Smooth muscle cell (in vitro differentiated cells): Measurements from ENCODE around the gene KRT82. TPM values are rescaled to one million over a fixed set of nuclear protein-coding genes. Genes with fewer than 3 reads are reported as not detected.

Experiments
- DNase-seq: peaks from one replicate; lab custom pipeline; 2025; ENCODE audit not compliant: unreplicated experiment; lab: John Stamatoyannopoulos, UW
- H2AFZ ChIP-seq: fragments of 200-600 bp; sonication (generic); 2 replicates; pipeline ENCODE4 v1.6.0; 2016; ENCODE audit warnings: antibody characterized with exemption, low read depth, mild to moderate bottlenecking
- H3F3A ChIP-seq: fragments of 200-600 bp; sonication (generic); 2 replicates; pipeline ENCODE4 v1.6.0; 2017; ENCODE audit warnings: antibody characterized with exemption, low read depth
- H3K27ac ChIP-seq: fragments of 200-600 bp; sonication (generic); 2 replicates; pipeline ENCODE4 v1.5.1; 2016; ENCODE audit warnings: low read depth, mild to moderate bottlenecking
- H3K27me3 ChIP-seq: fragments of 200-600 bp; sonication (generic); 2 replicates; pipeline ENCODE4 v1.6.1; 2016; ENCODE audit warnings: low read depth, mild to moderate bottlenecking
- H3K36me3 ChIP-seq: fragments of 200-600 bp; sonication (generic); 2 replicates; pipeline ENCODE4 v1.5.1; 2016; ENCODE audit warnings: low read depth
- H3K4me1 ChIP-seq: fragments of 200-600 bp; sonication (generic); 2 replicates; pipeline ENCODE4 v1.5.1; 2016; ENCODE audit warnings: low read depth
- H3K4me2 ChIP-seq: fragments of 200-600 bp; sonication (generic); 2 replicates; pipeline ENCODE4 v1.6.0; 2016; ENCODE audit warnings: mild to moderate bottlenecking
- H3K4me3 ChIP-seq: fragments of 200-600 bp; sonication (generic); 2 replicates; pipeline ENCODE4 v1.5.1; 2016; ENCODE audit warnings: mild to moderate bottlenecking
- H3K79me2 ChIP-seq: fragments of 200-600 bp; sonication (generic); 2 replicates; pipeline ENCODE4 v1.6.0; 2016; ENCODE audit warnings: low read depth, mild to moderate bottlenecking
- H3K9ac ChIP-seq: fragments of 200-600 bp; sonication (generic); 2 replicates; pipeline ENCODE4 v1.6.0; 2016; ENCODE audit warnings: low read depth
- H3K9me3 ChIP-seq: fragments of 200-600 bp; sonication (generic); replicated peaks from 2 replicates; pipeline ENCODE4 v1.5.1; 2016; ENCODE audit warnings: low read depth
- H4K20me1 ChIP-seq: fragments of 200-600 bp; sonication (generic); 2 replicates; pipeline ENCODE4 v1.6.0; 2016; ENCODE audit warnings: low read depth
- CTCF ChIP-seq: fragments of 200-600 bp; sonication (generic); IDR thresholded peaks from 2 replicates; pipeline ENCODE4 v1.5.1; 2017; ENCODE audit warnings: borderline replicate concordance, mild to moderate bottlenecking, antibody characterized with exemption; ENCODE audit not compliant: insufficient read depth, poor library complexity, severe bottlenecking
- WGBS: methylation state at CpG from one replicate; pipeline ENCODE4 v1.1.7; 2016; ENCODE audit warnings: low lambda C conversion rate; 5-methylcytosine and 5-hydroxymethylcytosine counted together
- polyA plus RNA-seq: library from polyadenylated mRNA; unstranded; fragments of >200 nt; fragmentation: Nextera tagmentation; extraction: Ambion mirVana; gene quantifications from 2 replicates; pipeline ENCODE4 v1.2.1, GENCODE V29; 2016
- total RNA-seq: library from RNA; depleted of rRNA; stranded (reverse); fragments of >200 nt; gene quantifications from 2 replicates; pipeline ENCODE4 v1.2.3, GENCODE V29; 2014

Gene KRT82
- total and polyA plus RNA-seq, 2 experiments from 2014 or later: 0.23 TPM; not detected in 1

GRCh38 chr12:52415870-52416750 lies 10.0 kb upstream of the KRT82 start:
- Histone ChIP-seq H3F3A (no peaks in the 10 kb centered on the region), H3K9me3 (no peaks in the 10 kb centered on the region), H3K27me3 (no peaks in the 10 kb centered on the region), H3K4me2 (no peak overlapping the region), H4K20me1 (no peaks in the 10 kb centered on the region), H3K4me1 (no peaks in the 10 kb centered on the region), H3K9ac (no peak overlapping the region), H3K79me2 (no peaks in the 10 kb centered on the region), H2AFZ (no peak overlapping the region), H3K4me3 (no peak overlapping the region), H3K36me3 (no peaks in the 10 kb centered on the region), H3K27ac (no peak overlapping the region)
- DNase-seq: no peak
- 78% methylated on average over 10 of the region's 10 CpGs for WGBS
- TF ChIP-seq CTCF: no peak

GRCh38 chr12:52414936-52415335 lies 8.8 kb upstream of the KRT82 start:
- DNase-seq: no peak
- H3K4me1 ChIP-seq: no peaks in the 10 kb centered on the region
- no peaks in the 10 kb centered on the region for H3F3A ChIP-seq
- no peak overlapping the region for H3K4me2 ChIP-seq
- H3K36me3 ChIP-seq: no peaks in the 10 kb centered on the region
- no peaks in the 10 kb centered on the region for H3K79me2 ChIP-seq
- no peak for TF ChIP-seq CTCF
- no peaks in the 10 kb centered on the region for H4K20me1 ChIP-seq
- H2AFZ ChIP-seq: no peak overlapping the region
- no peak overlapping the region for H3K4me3 ChIP-seq
- H3K9me3 ChIP-seq: no peaks in the 10 kb centered on the region
- 77% methylated on average over 5 of the region's 5 CpGs for WGBS
- no peak overlapping the region for H3K27ac ChIP-seq
- H3K9ac ChIP-seq: no peak overlapping the region
- no peaks in the 10 kb centered on the region for H3K27me3 ChIP-seq

GRCh38 chr12:52413782-52414345 lies 7.7 kb upstream of the KRT82 start:
- 80% methylated on average over 7 of the region's 8 CpGs for WGBS
- Histone ChIP-seq H3K4me1 (no peaks in the 10 kb centered on the region), H3K36me3 (no peaks in the 10 kb centered on the region), H2AFZ (no peak overlapping the region), H3K4me3 (no peak overlapping the region), H3K79me2 (no peaks in the 10 kb centered on the region), H3K9me3 (no peaks in the 10 kb centered on the region), H3K27me3 (no peaks in the 10 kb centered on the region), H3K9ac (no peak overlapping the region), H3K27ac (no peak overlapping the region), H4K20me1 (no peaks in the 10 kb centered on the region), H3F3A (no peaks in the 10 kb centered on the region), H3K4me2 (no peak overlapping the region)
- DNase-seq: no peak
- TF ChIP-seq CTCF: no peak

GRCh38 chr12:52413202-52413601 lies 7.1 kb upstream of the KRT82 start:
- no peak for TF ChIP-seq CTCF
- no peaks in the 10 kb centered on the region for H3K4me1 ChIP-seq
- H3K9ac ChIP-seq: no peak overlapping the region
- H3K36me3 ChIP-seq: no peaks in the 10 kb centered on the region
- H3K4me2 ChIP-seq: no peak overlapping the region
- WGBS: 41% methylated on average over 4 of the region's 4 CpGs
- no peaks in the 10 kb centered on the region for H4K20me1 ChIP-seq
- H3K27me3 ChIP-seq: no peaks in the 10 kb centered on the region
- DNase-seq: no peak
- H3F3A ChIP-seq: no peaks in the 10 kb centered on the region
- no peak overlapping the region for H2AFZ ChIP-seq
- no peak overlapping the region for H3K4me3 ChIP-seq
- H3K9me3 ChIP-seq: no peaks in the 10 kb centered on the region
- no peaks in the 10 kb centered on the region for H3K79me2 ChIP-seq
- no peak overlapping the region for H3K27ac ChIP-seq
